NCI-H2196 treated with DMSO at 0.1 percent for 48 hours (cell line): Measurements from ENCODE around the gene ARHGAP45.
A peak's percentile ranks its signal among the peaks of the same experiment; 100 is the strongest.

Experiments used
- DNase-seq: peaks from one replicate; lab custom pipeline; 2025; ENCODE audit not compliant: unreplicated experiment; lab: John Stamatoyannopoulos, UW

Gene ARHGAP45

GRCh38 chr19:1129535-1129934 lies 62.6 kb downstream of the ARHGAP45 start:
- no peak for DNase-seq

- DNase-seq = no peak
Observed at GRCh38 chr19:1130771-1131717, 64.1 kb downstream of the ARHGAP45 start.

DNA sequence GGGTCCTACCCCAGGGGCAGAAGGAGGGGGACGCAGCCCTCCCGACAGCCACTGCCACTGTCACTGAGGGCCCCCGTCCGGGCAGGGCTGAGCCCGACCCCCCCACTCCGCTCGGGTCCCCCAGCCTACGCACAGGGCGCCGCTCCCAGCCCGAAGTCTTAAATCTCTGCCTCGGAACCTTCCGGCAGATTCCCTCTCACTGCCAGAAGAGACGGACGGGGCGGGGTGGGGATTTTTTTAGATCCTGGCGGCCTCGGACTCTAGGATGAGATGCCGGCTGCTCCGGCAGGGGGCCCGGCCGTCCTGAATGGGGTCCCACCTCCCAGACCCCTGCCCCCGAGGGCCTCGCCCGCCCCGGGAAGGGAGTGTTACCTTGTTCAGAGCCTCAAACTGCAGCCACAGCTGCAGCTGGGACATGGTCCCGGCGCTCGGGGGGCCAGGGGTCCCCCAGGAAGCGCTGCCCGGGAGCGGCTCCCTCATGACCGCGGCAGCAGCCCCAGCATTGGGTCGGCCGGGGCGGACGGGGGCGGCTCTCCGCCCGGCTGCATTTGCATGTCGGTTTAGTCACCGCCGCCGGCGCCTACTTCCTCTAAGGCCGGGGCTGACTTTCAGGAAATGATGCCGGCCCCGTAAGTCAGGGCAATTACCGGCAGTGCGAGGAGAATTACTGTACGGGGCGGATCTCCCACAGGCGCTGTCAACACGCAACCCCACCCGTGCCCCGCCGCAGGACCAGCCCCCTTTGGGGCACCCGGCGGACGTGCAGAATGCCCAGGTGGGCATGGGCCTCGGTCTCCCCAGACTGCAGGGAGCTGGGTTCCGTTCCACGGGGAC lies 65.0 kb downstream of the ARHGAP45 start:
- no peak for DNase-seq

- DNase-seq = no peak
Observed at GRCh38 chr19:1132552-1133383, 65.8 kb downstream of the ARHGAP45 start.

- DNase-seq = no peak
Observed at GRCh38 chr19:1133471-1133929, 66.5 kb downstream of the ARHGAP45 start.

GRCh38 chr19:1134431-1134830 lies 67.5 kb downstream of the ARHGAP45 start:
- DNase-seq = no peak

DNA sequence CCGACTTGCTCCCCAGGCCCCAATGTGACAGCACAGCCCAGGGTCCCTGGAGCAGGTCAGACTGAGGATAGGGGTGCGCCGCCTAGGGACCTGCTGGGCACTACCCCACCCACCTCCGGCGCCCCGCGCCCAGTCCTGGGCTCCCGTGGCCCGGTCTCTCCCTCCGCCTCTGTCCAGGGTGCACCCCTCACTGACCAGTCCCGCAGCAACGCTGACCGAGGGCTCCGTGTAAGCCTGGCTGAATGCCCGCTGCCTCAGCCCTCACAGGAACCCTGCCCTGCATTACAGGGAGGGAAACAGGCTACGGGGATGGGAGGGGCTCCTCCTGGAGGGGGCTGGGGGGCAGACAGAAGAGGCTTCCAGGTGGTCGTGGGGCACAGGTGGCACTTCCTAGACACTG lies 68.5 kb downstream of the ARHGAP45 start:
- no peak for DNase-seq

- peak; percentile 65 for DNase-seq
Observed at GRCh38 chr19:1136201-1136600, 69.2 kb downstream of the ARHGAP45 start.
